ENCODE data around the gene WSB2. TPM values are rescaled to one million over a fixed set of nuclear protein-coding genes. Genes with fewer than 3 reads are reported as not detected.
"Not testable (repeated sequence)": the region's sequence is repeated elsewhere in the genome, so short reads cannot be mapped to it uniquely, and the experiment has no call there.

Gene WSB2
- total and polyA plus RNA-seq, 10 donors, result 14.4 to 63.2 (median 43.6) TPM

GRCh38 chr12:118010903-118011302 is 50.1 kb downstream of the WSB2 start:
- no peaks in the 10 kb centered on the region for H3K36me3 ChIP-seq
- peaks cover 0 to 3% (median 3%) of the 10 kb centered on the region in 6 donors for H3K4me1 ChIP-seq
- H3K4me3 ChIP-seq, result no peak overlapping the region
- no peak for TF ChIP-seq POLR2AphosphoS5 (IDR thresholded peaks at IDR 0.05)
- no peak for TF ChIP-seq CTCF (IDR thresholded peaks at IDR 0.05 in 8 of 11, conservative IDR thresholded peaks at IDR 0.05 in 3 of 11)
- no peak for TF ChIP-seq POLR2A (IDR thresholded peaks at IDR 0.05)
- no peak for DNase-seq
- peaks cover 0 to 6% (median 0%) of the 10 kb centered on the region in 7 donors for H3K27me3 ChIP-seq (replicated peaks in 1 of 7)
- H3K27ac ChIP-seq, result no peak overlapping the region
- intact Hi-C loops (cut with DNase I; ENCODE audit: low total_unique reads), result no loop called here
- no peaks in the 10 kb centered on the region for H3K9me3 ChIP-seq
- WGBS, 5 donors, result 95 to 99% (median 97%) methylated on average over 3 of the region's 3 CpGs

- intact Hi-C loops (cut with DNase I; ENCODE audit: low total_unique reads); H3K27ac ChIP-seq; H3K4me3 ChIP-seq; H3K9me3 ChIP-seq; H3K27me3 ChIP-seq (replicated peaks in 1 of 7); H3K4me1 ChIP-seq; DNase-seq; H3K36me3 ChIP-seq: not testable (repeated sequence)
- 50 to 64% (median 63%) methylated on average over 2 of the region's 2 CpGs for WGBS, 5 donors
Observed at GRCh38 chr12:117999806-118000205, 61.2 kb downstream of the WSB2 start.

- TF ChIP-seq POLR2A (IDR thresholded peaks at IDR 0.05), result no peak
- TF ChIP-seq POLR2AphosphoS5 (IDR thresholded peaks at IDR 0.05), result no peak
- TF ChIP-seq CTCF (IDR thresholded peaks at IDR 0.05 in 8 of 11, conservative IDR thresholded peaks at IDR 0.05 in 3 of 11), result no peak
- DNase-seq, result no peak
- Histone ChIP-seq H3K27ac (no peak overlapping the region), H3K27me3 (replicated peaks in 1 of 7) (no peaks in the 10 kb centered on the region), H3K36me3 (no peaks in the 10 kb centered on the region), H3K4me3 (no peak overlapping the region), H3K4me1 (no peaks in the 10 kb centered on the region), H3K9me3 (peaks cover 0 to 15% (median 6%) of the 10 kb centered on the region in 8 donors)
- 79 to 98% (median 94%) methylated on average over 2 of the region's 2 CpGs for WGBS, 5 donors
- intact Hi-C loops (cut with DNase I; ENCODE audit: low total_unique reads), result no loop called here
Observed at GRCh38 chr12:117998719-117999118, 62.3 kb downstream of the WSB2 start.

- no peak for DNase-seq
- no peaks in the 10 kb centered on the region for H3K36me3 ChIP-seq
- peaks cover 0 to 15% (median 6%) of the 10 kb centered on the region in 8 donors for H3K9me3 ChIP-seq
- H3K4me3 ChIP-seq, result no peak overlapping the region
- intact Hi-C loops (cut with DNase I; ENCODE audit: low total_unique reads), result no loop called here
- H3K27me3 ChIP-seq (replicated peaks in 1 of 7), result peaks cover 0 to 3% (median 0%) of the 10 kb centered on the region in 7 donors
- no peaks in the 10 kb centered on the region for H3K4me1 ChIP-seq
- WGBS, 5 donors, result 73 to 84% (median 78%) methylated on average over 3 of the region's 3 CpGs
- no peak overlapping the region for H3K27ac ChIP-seq
- TF ChIP-seq POLR2A (IDR thresholded peaks at IDR 0.05), result no peak
- no peak for TF ChIP-seq CTCF (IDR thresholded peaks at IDR 0.05 in 8 of 11, conservative IDR thresholded peaks at IDR 0.05 in 3 of 11)
- TF ChIP-seq POLR2AphosphoS5 (IDR thresholded peaks at IDR 0.05), result no peak
Observed at GRCh38 chr12:117994551-117995438, 66.2 kb downstream of the WSB2 start.

All from spleen (tissue), 11 donors.